ENCODE results near the gene FREM3. TPM values are rescaled to one million over a fixed set of nuclear protein-coding genes. Genes with fewer than 3 reads are reported as not detected.
"Not testable (repeated sequence)": the region's sequence is repeated elsewhere in the genome, so short reads cannot be mapped to it uniquely, and the experiment has no call there.

The FREM3 gene
- total RNA-seq, 4 donors from 2014 or later = not detected

DNA sequence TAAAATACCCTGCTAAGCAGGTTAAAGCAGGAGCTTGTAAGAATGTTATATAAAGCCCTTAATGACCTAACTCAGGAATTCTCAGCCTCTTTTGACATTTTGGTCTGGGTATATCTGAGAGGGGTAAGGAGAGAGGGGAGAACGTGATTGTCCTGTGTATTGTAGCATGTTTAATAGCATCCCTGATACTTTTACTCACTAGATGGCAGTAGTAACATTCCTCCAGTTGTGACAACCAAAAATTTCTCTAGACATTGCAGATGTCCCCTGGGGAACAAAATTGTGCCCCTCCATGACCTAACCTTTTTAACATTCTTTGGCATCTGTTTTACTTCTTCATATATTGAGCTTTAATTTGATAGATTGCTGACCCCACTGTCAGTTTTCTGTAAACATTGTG, 169.1 kb downstream of the FREM3 start:
- Histone ChIP-seq H3K4me3 (no peak overlapping the region), H3K36me3 (peaks cover 0 to 78% (median 37%) of the 10 kb centered on the region in 4 donors), H3K27me3 (no peaks in the 10 kb centered on the region), H3K4me1 (peaks cover 0 to 5% (median 0%) of the 10 kb centered on the region in 4 donors), H3K9me3 (no peaks in the 10 kb centered on the region), H3K27ac (no peak overlapping the region)
- no peak for DNase-seq
- WGBS, 2 donors (ENCODE audit: low coverage in 1 of 2) = 29 to 30% methylated on average over 1 of the region's 1 CpG
- TF ChIP-seq EP300 (IDR thresholded peaks at IDR 0.05; ENCODE audit: low read depth) (no peak), POLR2AphosphoS5 (IDR thresholded peaks at IDR 0.05) (no peak), POLR2A (IDR thresholded peaks at IDR 0.05) (no peak)
- TF ChIP-seq, protein P1, sequence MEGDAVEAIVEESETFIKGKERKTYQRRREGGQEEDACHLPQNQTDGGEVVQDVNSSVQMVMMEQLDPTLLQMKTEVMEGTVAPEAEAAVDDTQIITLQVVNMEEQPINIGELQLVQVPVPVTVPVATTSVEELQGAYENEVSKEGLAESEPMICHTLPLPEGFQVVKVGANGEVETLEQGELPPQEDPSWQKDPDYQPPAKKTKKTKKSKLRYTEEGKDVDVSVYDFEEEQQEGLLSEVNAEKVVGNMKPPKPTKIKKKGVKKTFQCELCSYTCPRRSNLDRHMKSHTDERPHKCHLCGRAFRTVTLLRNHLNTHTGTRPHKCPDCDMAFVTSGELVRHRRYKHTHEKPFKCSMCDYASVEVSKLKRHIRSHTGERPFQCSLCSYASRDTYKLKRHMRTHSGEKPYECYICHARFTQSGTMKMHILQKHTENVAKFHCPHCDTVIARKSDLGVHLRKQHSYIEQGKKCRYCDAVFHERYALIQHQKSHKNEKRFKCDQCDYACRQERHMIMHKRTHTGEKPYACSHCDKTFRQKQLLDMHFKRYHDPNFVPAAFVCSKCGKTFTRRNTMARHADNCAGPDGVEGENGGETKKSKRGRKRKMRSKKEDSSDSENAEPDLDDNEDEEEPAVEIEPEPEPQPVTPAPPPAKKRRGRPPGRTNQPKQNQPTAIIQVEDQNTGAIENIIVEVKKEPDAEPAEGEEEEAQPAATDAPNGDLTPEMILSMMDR (IDR thresholded peaks at IDR 0.05) = no peak
- intact Hi-C loops (cut with DNase I; ENCODE audit: low total_unique reads) (no loop called here), in situ Hi-C loops (cut with MboI; ENCODE audit: low pct_ligation_motif_present in 1 of 4, low pct_unique_long_range_greater_than_20kb in 1 of 4, low sequenced_read_pairs in 3 of 4) (no loop called here)

DNA sequence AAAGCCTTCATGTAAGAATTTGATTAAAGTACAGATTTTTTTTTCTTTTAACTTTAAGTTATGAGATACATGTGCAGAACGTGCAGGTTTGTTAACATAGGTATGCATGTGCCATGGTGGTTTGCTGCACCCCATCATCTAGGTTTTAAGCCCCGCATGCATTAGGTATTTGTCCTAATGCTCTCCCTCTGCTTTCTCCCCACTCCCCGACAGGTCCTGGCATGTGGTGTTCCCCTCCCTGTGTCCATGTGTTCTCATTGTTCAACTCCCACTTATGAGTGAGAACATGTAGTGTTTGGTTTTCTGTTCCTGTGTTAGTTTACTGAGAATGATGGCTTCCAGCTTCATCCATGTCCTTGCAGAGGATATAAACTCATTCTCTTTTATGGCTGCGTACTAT, 172.4 kb downstream of the FREM3 start:
- intact Hi-C loops (cut with DNase I; ENCODE audit: low total_unique reads) = not testable (repeated sequence)
- WGBS, 2 donors (ENCODE audit: low coverage in 1 of 2) = 87 to 91% methylated on average over 4 of the region's 4 CpGs

More for the DNA sequence above, 172.4 kb downstream of the FREM3 start:
- H3K9me3 ChIP-seq; in situ Hi-C loops (cut with MboI; ENCODE audit: low pct_ligation_motif_present in 1 of 4, low pct_unique_long_range_greater_than_20kb in 1 of 4, low sequenced_read_pairs in 3 of 4); H3K4me3 ChIP-seq; H3K27ac ChIP-seq; H3K27me3 ChIP-seq; DNase-seq; H3K4me1 ChIP-seq: not testable (repeated sequence)
- H3K36me3 ChIP-seq = peaks cover under 1 to 74% (median 34%) of the 10 kb centered on the region in 4 donors

Other genes starting within 250 kb of the FREM3 start
- 10 to 100 TPM; 12.3 to 44.1 (median 29.8) TPM for gene SMARCA5, start 187.0 kb downstream of the FREM3 start, total RNA-seq
- not detected for gene GYPE, start 204.9 kb upstream of the FREM3 start, total RNA-seq

Measured in transverse colon (tissue), 4 donors.